GM12892 (cell line): Measurements from ENCODE around the gene POTEG.
"Not testable (repeated sequence)": the region's sequence is repeated elsewhere in the genome, so short reads cannot be mapped to it uniquely, and the experiment has no call there.

Source experiments
- POLR2A ChIP-seq: IDR thresholded peaks from 2 replicates; pipeline ENCODE4 v1.6.1; 2011; ENCODE audit warnings: low read depth, low read length, control low read depth
- POLR2AphosphoS5 ChIP-seq: IDR thresholded peaks from 2 replicates; pipeline ENCODE4 v1.6.1; 2011; ENCODE audit warnings: low read depth, low read length, control low read depth
- TAF1 ChIP-seq: IDR thresholded peaks from 2 replicates; pipeline ENCODE4 v1.6.1; 2011; ENCODE audit warnings: low read depth, mild to moderate bottlenecking, control low read depth, low read length, borderline replicate concordance

DNA sequence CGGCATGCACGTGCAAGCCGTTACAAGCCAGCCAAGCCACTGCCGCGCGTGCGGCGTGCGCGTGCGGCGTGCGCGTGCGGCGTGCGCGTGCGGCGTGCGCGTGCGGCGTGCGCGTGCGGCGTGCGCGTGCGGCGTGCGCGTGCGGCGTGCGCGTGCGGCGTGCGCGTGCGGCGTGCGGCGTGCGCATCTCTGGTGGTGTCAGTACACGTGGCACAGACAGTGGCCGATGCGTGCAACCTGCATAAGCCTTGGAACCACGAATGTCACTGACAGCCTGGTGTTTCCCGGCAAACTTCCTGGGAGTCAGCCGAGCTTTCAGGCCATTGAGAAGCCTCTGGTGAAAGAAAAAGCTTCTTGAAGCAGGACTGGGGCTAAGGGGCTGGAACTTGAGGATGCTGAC lies 750 bp upstream of the POTEG start:
- TF ChIP-seq POLR2A, TAF1, POLR2AphosphoS5: not testable (repeated sequence)
